Breast epithelium (tissue), 4 donors: ENCODE data around the gene FAM98C. TPM values are rescaled to one million over a fixed set of nuclear protein-coding genes. Genes with fewer than 3 reads are reported as not detected.

Source experiments
- DNase-seq, 2 donors: peaks; one replicate each; pipeline ENCODE4 v3.0.0-alpha.2; 2019; ENCODE audit warnings: low spot score in 2 of 2
- H3K27ac ChIP-seq, 2 donors: fragments of 200-600 bp; sonication (generic) in 1 of 2; one replicate each; pipeline ENCODE4 v1.5.1; 2016 to 2019; ENCODE audit warnings: mild to moderate bottlenecking in 1 of 2
- H3K27me3 ChIP-seq, 2 donors: fragments of 200-600 bp; sonication (generic) in 1 of 2; one replicate each; pipeline versions ENCODE4 v1.5.1 to v1.6.0; 2017 to 2019; ENCODE audit warnings: control low read depth in 1 of 2, mild to moderate bottlenecking in 1 of 2
- H3K36me3 ChIP-seq: fragments of 200-600 bp; one replicate; pipeline ENCODE4 v1.5.1; 2019
- H3K4me1 ChIP-seq, 2 donors: fragments of 200-600 bp; sonication (generic); one replicate each; pipeline ENCODE4 v1.5.1; 2016 to 2019; ENCODE audit warnings: control low read depth in 1 of 2
- H3K4me3 ChIP-seq, 3 donors: fragments of 200-600 bp; sonication (generic); 1 replicate in 2 of 3; 2 replicates in 1 of 3; pipeline ENCODE4 v1.5.1; 2016 to 2019; ENCODE audit warnings: mild to moderate bottlenecking in 3 of 3, moderate library complexity in 2 of 3
- H3K9me3 ChIP-seq, 2 donors: fragments of 200-600 bp; sonication (generic) in 1 of 2; one replicate each; pipeline ENCODE4 v1.5.1; 2016 to 2019; ENCODE audit warnings: control low read depth in 1 of 2
- CTCF ChIP-seq, 3 donors: fragments of 450-650 bp; IDR thresholded peaks; one replicate each; pipeline ENCODE4 v1.5.1; 2016 to 2017; ENCODE audit warnings: antibody characterized with exemption in 3 of 3, mild to moderate bottlenecking in 3 of 3, moderate library complexity in 3 of 3
- POLR2A ChIP-seq: fragments of 450-650 bp; IDR thresholded peaks from one replicate; pipeline ENCODE4 v1.6.1; 2016; ENCODE audit warnings: antibody characterized with exemption, mild to moderate bottlenecking, moderate library complexity
- POLR2AphosphoS5 ChIP-seq, 3 donors: sonication (generic); formaldehyde crosslinking; IDR thresholded peaks; one replicate each; pipeline ENCODE4 v1.6.1; 2017; ENCODE audit warnings: antibody characterized with exemption in 3 of 3
- intact Hi-C: fragments of 100-400 bp; cut with DNase I; formaldehyde crosslinking; loops from one replicate; pipeline ENCODE4 v1.15.1; 2023; ENCODE audit warnings: low total_unique reads
- total RNA-seq, 3 donors: library from RNA; depleted of rRNA; stranded (reverse); fragments of >200 nt; gene quantifications; one replicate each; pipeline ENCODE4 v1.1.0, GENCODE V29; 2016

FAM98C gene
- total RNA-seq, 3 donors from 2014 or later = 21.1 to 32.6 (median 22.9) TPM

GRCh38 chr19:38387550-38388348 is 15.1 kb upstream of the FAM98C start, which contains the start of gene GGN:
GGN (minus strand) TSS chr19:38388034; CDS start chr19:38387261, 773 bp downstream.
- intact Hi-C loops = no loop called here
- Histone ChIP-seq H3K4me1 (peaks cover 0 to 6% of the 10 kb centered on the region in 2 donors), H3K36me3 (no peaks in the 10 kb centered on the region), H3K9me3 (no peaks in the 10 kb centered on the region), H3K27ac (peak within 1 kb of the TSS; percentile 88 to 91), H3K4me3 (peak within 1 kb of the TSS; percentile 35 to 74 (median 64)), H3K27me3 (no peaks in the 10 kb centered on the region)
- peak in 1 of 3 donors; percentile 46 for TF ChIP-seq POLR2AphosphoS5 (IDR thresholded peaks at IDR 0.05)
- no peak for TF ChIP-seq CTCF (IDR thresholded peaks at IDR 0.05)
- no peak for TF ChIP-seq POLR2A
- peak; percentile 92 to 93 for DNase-seq

- Histone ChIP-seq H3K9me3 (no peaks in the 10 kb centered on the region), H3K27ac (peak within 1 kb of the TSS; percentile 88 to 91), H3K4me3 (peak within 1 kb of the TSS; percentile 35 to 74 (median 64)), H3K36me3 (no peaks in the 10 kb centered on the region), H3K4me1 (peaks cover 0 to 6% of the 10 kb centered on the region in 2 donors), H3K27me3 (no peaks in the 10 kb centered on the region)
- TF ChIP-seq POLR2AphosphoS5 (IDR thresholded peaks at IDR 0.05) = no peak
- no peak for TF ChIP-seq CTCF (IDR thresholded peaks at IDR 0.05)
- no peak for TF ChIP-seq POLR2A
- intact Hi-C loops = no loop called here
- DNase-seq = peak in 1 of 2 donors; percentile 37
Measured at GRCh38 chr19:38388349-38389100, 14.4 kb upstream of the FAM98C start, which contains the start of gene SPRED3. SPRED3 (plus strand) TSS chr19:38388697; CDS start chr19:38390303, 1,606 bp downstream.

GRCh38 chr19:38389101-38389925 is 13.6 kb upstream of the FAM98C start:
- Histone ChIP-seq H3K27me3 (no peaks in the 10 kb centered on the region), H3K36me3 (no peaks in the 10 kb centered on the region), H3K4me1 (peaks cover 0 to 6% of the 10 kb centered on the region in 2 donors), H3K4me3 (peak overlapping the region; percentile 35 to 74 (median 64)), H3K27ac (peak overlapping the region; percentile 88 to 91), H3K9me3 (no peaks in the 10 kb centered on the region)
- intact Hi-C loops = no loop called here
- TF ChIP-seq CTCF (IDR thresholded peaks at IDR 0.05) = no peak
- TF ChIP-seq POLR2A = no peak
- TF ChIP-seq POLR2AphosphoS5 (IDR thresholded peaks at IDR 0.05) = no peak
- DNase-seq = no peak

- Histone ChIP-seq H3K4me1 (peaks cover 0 to 6% of the 10 kb centered on the region in 2 donors), H3K9me3 (no peaks in the 10 kb centered on the region), H3K4me3 (no peak overlapping the region), H3K27ac (peak overlapping the region in 1 of 2 donors; percentile 91), H3K27me3 (peaks cover 0 to 5% of the 10 kb centered on the region in 2 donors), H3K36me3 (no peaks in the 10 kb centered on the region)
- DNase-seq = no peak
- intact Hi-C loops = no loop called here
- no peak for TF ChIP-seq CTCF (IDR thresholded peaks at IDR 0.05)
- TF ChIP-seq POLR2A = no peak
- TF ChIP-seq POLR2AphosphoS5 (IDR thresholded peaks at IDR 0.05) = no peak
Measured at GRCh38 chr19:38389957-38390924, 12.7 kb upstream of the FAM98C start.
